Testis (tissue), 2 donors: ENCODE results near the gene MAGED2.

ENCODE experiments used
- POLR2A ChIP-seq: fragments of 450-650 bp; IDR thresholded peaks from one replicate; pipeline ENCODE4 v1.6.1; 2017; ENCODE audit warnings: antibody characterized with exemption, mild to moderate bottlenecking, moderate library complexity
- TF ChIP-seq, protein P1 (sequence below), 3 experiments: fragments of 450-650 bp in 2 of 3; fragments of 200-600 bp in 1 of 3; sonication (generic) in 1 of 3; IDR thresholded peaks; one replicate each; pipeline ENCODE4 v1.5.1; 2016 to 2019; ENCODE audit warnings: antibody characterized with exemption in 3 of 3, mild to moderate bottlenecking in 2 of 3, moderate library complexity in 1 of 3

- TF ChIP-seq, protein P1, sequence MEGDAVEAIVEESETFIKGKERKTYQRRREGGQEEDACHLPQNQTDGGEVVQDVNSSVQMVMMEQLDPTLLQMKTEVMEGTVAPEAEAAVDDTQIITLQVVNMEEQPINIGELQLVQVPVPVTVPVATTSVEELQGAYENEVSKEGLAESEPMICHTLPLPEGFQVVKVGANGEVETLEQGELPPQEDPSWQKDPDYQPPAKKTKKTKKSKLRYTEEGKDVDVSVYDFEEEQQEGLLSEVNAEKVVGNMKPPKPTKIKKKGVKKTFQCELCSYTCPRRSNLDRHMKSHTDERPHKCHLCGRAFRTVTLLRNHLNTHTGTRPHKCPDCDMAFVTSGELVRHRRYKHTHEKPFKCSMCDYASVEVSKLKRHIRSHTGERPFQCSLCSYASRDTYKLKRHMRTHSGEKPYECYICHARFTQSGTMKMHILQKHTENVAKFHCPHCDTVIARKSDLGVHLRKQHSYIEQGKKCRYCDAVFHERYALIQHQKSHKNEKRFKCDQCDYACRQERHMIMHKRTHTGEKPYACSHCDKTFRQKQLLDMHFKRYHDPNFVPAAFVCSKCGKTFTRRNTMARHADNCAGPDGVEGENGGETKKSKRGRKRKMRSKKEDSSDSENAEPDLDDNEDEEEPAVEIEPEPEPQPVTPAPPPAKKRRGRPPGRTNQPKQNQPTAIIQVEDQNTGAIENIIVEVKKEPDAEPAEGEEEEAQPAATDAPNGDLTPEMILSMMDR (IDR thresholded peaks at IDR 0.05) = no peak
- no peak for TF ChIP-seq POLR2A
Measured at GRCh38 chrX:54865208-54865607, 57.7 kb downstream of the MAGED2 start.
